ENCODE results near the gene METAP1D.

DNA sequence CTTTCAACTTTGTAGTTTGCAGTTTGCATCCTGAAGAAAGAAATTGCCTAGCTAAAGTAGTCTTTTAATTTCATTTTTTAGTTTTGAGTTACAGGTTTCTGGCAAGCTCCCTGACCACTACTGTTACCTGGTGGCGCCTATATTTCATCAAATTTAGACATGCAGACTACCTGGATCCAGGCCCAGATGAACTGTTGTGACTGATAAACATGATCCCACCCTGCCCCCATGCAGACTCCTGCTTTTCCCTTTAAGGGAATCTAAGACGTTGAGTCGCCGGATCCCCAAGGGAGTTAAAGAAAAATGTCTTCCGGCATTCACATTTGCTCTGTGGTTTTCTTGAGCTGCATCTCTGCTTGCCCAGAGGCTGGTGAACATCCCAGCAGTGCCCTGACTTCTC is 22.2 kb downstream of the METAP1D start:
- TF ChIP-seq GATA3 (IDR thresholded peaks at IDR 0.05; ENCODE audit: low read depth, low read length) (no peak), GATA2 (IDR thresholded peaks at IDR 0.05; ENCODE audit: low read depth, low read length) (no peak)

Data from SH-SY5Y (cell line).